ENCODE results near the gene JSRP1. TPM values are rescaled to one million over a fixed set of nuclear protein-coding genes. Genes with fewer than 3 reads are reported as not detected.

The JSRP1 gene
- total and polyA plus RNA-seq, 2 of the 8 experiments (the other 6 are each of a cell fraction or from before 2014, with no cell fraction given), result 0.24 to 0.56 TPM

DNA sequence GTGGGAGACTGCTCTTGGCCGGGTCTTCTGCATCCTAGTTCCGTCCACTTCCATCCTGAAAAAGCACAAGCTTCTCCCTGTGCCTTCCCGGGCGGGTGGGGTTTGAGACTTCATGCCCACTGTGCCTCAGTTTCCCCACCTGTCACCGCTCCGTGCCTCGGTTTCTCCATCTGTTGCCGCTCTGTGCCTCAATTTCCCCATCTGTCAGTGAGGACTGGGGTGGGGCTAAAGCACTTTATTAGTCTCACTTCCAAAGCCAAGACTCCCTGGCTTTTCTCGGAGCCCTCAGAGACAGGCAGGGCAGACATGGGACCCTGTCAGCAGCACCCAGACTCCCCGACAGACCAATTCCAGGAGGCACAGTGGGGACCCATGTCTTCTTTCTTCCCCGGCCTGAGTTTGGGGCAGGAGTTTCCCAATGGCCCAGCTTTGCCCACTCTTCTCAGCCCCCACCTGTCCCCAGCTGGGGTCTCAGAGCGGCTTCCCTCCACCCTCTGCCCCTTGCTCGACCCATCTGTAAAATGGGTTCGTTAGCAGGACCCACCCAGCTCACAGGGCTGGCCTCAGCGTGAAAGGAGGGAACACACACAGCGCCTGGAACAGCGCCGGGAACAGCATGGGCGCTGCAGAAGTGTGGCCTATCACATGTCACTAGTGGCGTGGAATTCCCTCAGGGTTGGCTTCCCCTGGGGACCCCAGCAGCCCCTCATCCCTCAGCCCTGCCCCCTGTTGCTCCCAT is 30.4 kb upstream of the JSRP1 start:
- ChIA-PET POLR2A (ENCODE audit: partially characterized antibody) (interaction anchor here (0.7 to 3.1 kb wide), 14 partner anchors 8 to 141 kb away, joined by 3 to 25 read pairs (median 4); no protein-coding TSS in a partner anchor), CTCF (ENCODE audit: partially characterized antibody) (interaction anchor here (1.1 to 5.0 kb wide), 6 partner anchors 9 to 350 kb away, joined by 3 to 46 read pairs (median 9); no protein-coding TSS in a partner anchor)

More for the DNA sequence above, 30.4 kb upstream of the JSRP1 start:
- 89% methylated on average over 20 of the region's 20 CpGs; no CpG with 5 or more reads in 1 of the 2 experiments for WGBS, 2 experiments (ENCODE audit: extremely low coverage in 1 of 2, insufficient coverage in 1 of 2, insufficient read length in 1 of 2, insufficient replicate concordance in 2 of 2, low coverage in 1 of 2, low lambda C conversion rate in 2 of 2, missing lambda C conversion rate in 1 of 2)
- Histone ChIP-seq H2AK5ac (ENCODE audit: low read depth, low read length) (no peak overlapping the region), H4K91ac (replicated peaks; ENCODE audit: insufficient read length, low read length) (no peak overlapping the region), H3K27ac (ENCODE audit: low read depth, low read length) (no peak overlapping the region), H3K36me3 (ENCODE audit: control insufficient read depth in 2 of 4, insufficient read depth in 4 of 4, low read length in 3 of 4) (peaks cover 0 to 6% (median 0%) of the 10 kb centered on the region in 4 experiments; a peak in 1 of 8 replicates), H3K23ac (ENCODE audit: insufficient read length) (no peak overlapping the region), H2BK20ac (ENCODE audit: low read length) (no peak overlapping the region), H2BK120ac (replicated peaks; ENCODE audit: low read depth, low read length) (no peak overlapping the region), H4K8ac (ENCODE audit: extremely low read depth, insufficient read depth, low read length) (no peak overlapping the region; the same call in 1 of the 2 replicates), H3K18ac (ENCODE audit: extremely low read depth, low read length) (no peak overlapping the region), H3K14ac (ENCODE audit: insufficient read length) (no peak overlapping the region), H4K20me1 (replicated peaks in 1 of 2; ENCODE audit: control insufficient read depth in 1 of 2, insufficient read depth in 2 of 2, low read length in 2 of 2) (peaks cover 0 to 13% of the 10 kb centered on the region in 2 experiments), H3K56ac (replicated peaks; ENCODE audit: insufficient read length, low read depth, low read length) (no peak overlapping the region), H2BK15ac (ENCODE audit: low read length) (no peak overlapping the region), H3K4me3 (ENCODE audit: extremely low read depth in 1 of 4, insufficient read depth in 2 of 4, low read depth in 3 of 4, low read length in 4 of 4) (no peak overlapping the region), H3K23me2 (ENCODE audit: low read depth, low read length) (peaks cover 14% of the 10 kb centered on the region; the same call in 1 of the 2 replicates), H3K79me2 (ENCODE audit: control insufficient read depth in 1 of 2, insufficient read depth in 2 of 2, low read length in 2 of 2) (no peaks in the 10 kb centered on the region), H3K79me1 (ENCODE audit: low read depth, low read length) (no peaks in the 10 kb centered on the region), H3K9me3 (ENCODE audit: insufficient read depth in 2 of 2, low read depth in 1 of 2, low read length in 1 of 2) (no peaks in the 10 kb centered on the region), H4K5ac (ENCODE audit: insufficient read length, low read depth, low read length) (no peak overlapping the region), H3K4me1 (replicated peaks in 1 of 4; ENCODE audit: control insufficient read depth in 3 of 4, insufficient read depth in 4 of 4, low read length in 3 of 4) (peaks cover 0 to 27% (median 9%) of the 10 kb centered on the region in 4 experiments; a peak in 5 of 7 replicates), H3K4ac (replicated peaks; ENCODE audit: insufficient read length, low read depth, low read length) (no peak overlapping the region), H3K27me3 (replicated peaks in 1 of 4; ENCODE audit: control insufficient read depth in 3 of 4, extremely low read depth in 1 of 4, insufficient read depth in 3 of 4, low read length in 3 of 4) (peaks cover 30 to 66% (median 58%) of the 10 kb centered on the region in 4 experiments), H2BK12ac (ENCODE audit: low read depth, low read length) (no peak overlapping the region), H3K4me2 (ENCODE audit: insufficient read depth in 1 of 2, low read depth in 2 of 2, low read length in 2 of 2) (no peak overlapping the region), H3K9ac (replicated peaks in 1 of 4; ENCODE audit: extremely low read depth in 1 of 4, low read depth in 3 of 4, low read length in 3 of 4) (no peak overlapping the region), H2AFZ (ENCODE audit: low read length) (no peak overlapping the region), H2BK5ac (ENCODE audit: low read depth, low read length) (no peak overlapping the region)
- no peak for DNase-seq (ENCODE audit: low read depth in 1 of 2, low spot score in 2 of 2)
- no peak for TF ChIP-seq SP4 (IDR thresholded peaks at IDR 0.05; ENCODE audit: low read length)
- peak; percentile 63 for TF ChIP-seq KDM1A (IDR thresholded peaks at IDR 0.05; ENCODE audit: borderline replicate concordance, low read length)
- FAIRE-seq, result no peak
